Osteocyte (in vitro differentiated cells): ENCODE measurements around the gene PACS2. TPM values are rescaled to one million over a fixed set of nuclear protein-coding genes. Genes with fewer than 3 reads are reported as not detected.

Experiments
- DNase-seq: peaks from one replicate; pipeline ENCODE4 v3.0.0; 2021; ENCODE audit warnings: mixed read lengths; ENCODE audit not compliant: unreplicated experiment; ENCODE audit errors: extremely low spot score
- H3K27ac Mint-ChIP-seq: one replicate; pipeline ENCODE4 v1.8.0; 2021; ENCODE audit warnings: mild to moderate bottlenecking, mixed read lengths; ENCODE audit not compliant: unreplicated experiment
- H3K27me3 Mint-ChIP-seq: one replicate; pipeline ENCODE4 v1.8.0; 2021; ENCODE audit warnings: mixed read lengths; ENCODE audit not compliant: unreplicated experiment
- H3K36me3 Mint-ChIP-seq: one replicate; pipeline ENCODE4 v1.8.0; 2021; ENCODE audit warnings: mixed read lengths; ENCODE audit not compliant: unreplicated experiment
- H3K4me1 Mint-ChIP-seq: one replicate; pipeline ENCODE4 v1.8.0; 2021; ENCODE audit warnings: mixed read lengths; ENCODE audit not compliant: unreplicated experiment
- H3K4me3 Mint-ChIP-seq: one replicate; pipeline ENCODE4 v1.8.0; 2021; ENCODE audit warnings: mild to moderate bottlenecking, moderate library complexity, mixed read lengths; ENCODE audit not compliant: unreplicated experiment
- H3K9me3 Mint-ChIP-seq: one replicate; pipeline ENCODE4 v1.8.0; 2021; ENCODE audit warnings: mixed read lengths; ENCODE audit not compliant: unreplicated experiment
- total RNA-seq: library from RNA; stranded (reverse); gene quantifications from 2 replicates; pipeline ENCODE4 v1.2.1, GENCODE V29; 2021
- TF ChIP-seq, protein P1 (sequence below): fragments of 200-600 bp; sonication (generic); IDR thresholded peaks from 2 replicates; pipeline ENCODE4 v1.5.0; 2021; ENCODE audit warnings: antibody characterized with exemption, mild to moderate bottlenecking, moderate library complexity

Gene PACS2
- total RNA-seq, 1 donor from 2014 or later = 115 TPM

DNA sequence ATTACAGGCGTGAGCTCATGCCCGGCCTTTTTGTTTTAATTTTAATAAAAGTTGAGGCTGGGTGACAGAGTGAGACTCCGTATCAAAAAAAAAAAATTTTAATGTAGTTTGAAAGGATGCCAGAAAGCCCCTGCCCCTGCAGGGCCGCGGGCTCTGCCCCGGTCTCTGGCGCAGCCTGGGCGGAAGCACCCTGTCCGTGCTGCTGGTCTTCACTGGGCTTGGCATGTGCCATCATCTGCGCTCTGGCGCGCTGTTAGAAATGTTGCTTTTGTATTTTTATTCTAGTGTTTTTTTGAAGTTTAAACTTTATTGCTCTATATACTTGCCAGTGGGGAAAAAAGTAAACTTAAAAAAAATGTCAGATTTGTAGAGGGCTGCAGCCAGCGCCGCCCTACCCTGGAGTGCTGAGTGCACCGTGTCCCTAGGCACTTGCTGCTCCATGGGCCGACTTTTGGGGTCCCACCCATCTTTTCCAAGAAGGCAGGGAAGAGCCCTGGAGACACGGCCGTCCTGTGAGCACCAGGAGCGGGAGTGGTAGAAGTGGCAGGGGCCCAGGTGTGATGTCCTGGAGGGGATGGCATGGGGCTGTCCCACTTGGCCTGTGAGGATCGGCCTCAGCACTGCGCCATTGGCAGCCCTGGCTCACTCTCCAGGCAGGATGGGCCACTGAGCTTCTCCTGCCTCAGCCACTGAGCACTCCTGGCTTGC is 109.1 kb downstream of the PACS2 start:
- Mint-ChIP-seq H3K4me1 (peaks cover 29% of the 10 kb centered on the region), H3K4me3 (no peak overlapping the region), H3K9me3 (no peaks in the 10 kb centered on the region), H3K36me3 (peaks cover 13% of the 10 kb centered on the region), H3K27ac (no peak overlapping the region), H3K27me3 (no peaks in the 10 kb centered on the region)
- TF ChIP-seq, protein P1, sequence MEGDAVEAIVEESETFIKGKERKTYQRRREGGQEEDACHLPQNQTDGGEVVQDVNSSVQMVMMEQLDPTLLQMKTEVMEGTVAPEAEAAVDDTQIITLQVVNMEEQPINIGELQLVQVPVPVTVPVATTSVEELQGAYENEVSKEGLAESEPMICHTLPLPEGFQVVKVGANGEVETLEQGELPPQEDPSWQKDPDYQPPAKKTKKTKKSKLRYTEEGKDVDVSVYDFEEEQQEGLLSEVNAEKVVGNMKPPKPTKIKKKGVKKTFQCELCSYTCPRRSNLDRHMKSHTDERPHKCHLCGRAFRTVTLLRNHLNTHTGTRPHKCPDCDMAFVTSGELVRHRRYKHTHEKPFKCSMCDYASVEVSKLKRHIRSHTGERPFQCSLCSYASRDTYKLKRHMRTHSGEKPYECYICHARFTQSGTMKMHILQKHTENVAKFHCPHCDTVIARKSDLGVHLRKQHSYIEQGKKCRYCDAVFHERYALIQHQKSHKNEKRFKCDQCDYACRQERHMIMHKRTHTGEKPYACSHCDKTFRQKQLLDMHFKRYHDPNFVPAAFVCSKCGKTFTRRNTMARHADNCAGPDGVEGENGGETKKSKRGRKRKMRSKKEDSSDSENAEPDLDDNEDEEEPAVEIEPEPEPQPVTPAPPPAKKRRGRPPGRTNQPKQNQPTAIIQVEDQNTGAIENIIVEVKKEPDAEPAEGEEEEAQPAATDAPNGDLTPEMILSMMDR = no peak
- no peak for DNase-seq

DNA sequence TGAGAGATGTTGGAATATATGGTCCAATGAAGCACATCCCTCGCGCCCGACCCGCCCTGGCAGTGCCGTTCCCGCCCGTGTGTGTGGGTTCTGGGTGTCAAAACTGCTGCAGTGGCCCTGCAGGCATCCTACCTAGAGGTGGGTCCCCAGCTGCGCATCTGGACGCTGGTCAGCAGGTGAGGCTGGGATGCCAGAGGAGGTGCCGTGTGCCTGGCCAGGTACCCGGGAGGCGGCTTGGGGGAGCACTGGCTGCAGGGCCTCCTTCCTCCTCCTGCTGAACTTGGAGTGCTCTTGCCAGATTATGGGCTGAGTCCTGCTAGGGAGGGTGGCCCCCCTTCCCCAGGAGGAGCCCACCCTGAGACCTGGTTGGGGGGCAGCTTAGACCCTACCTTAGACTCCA is 110.3 kb downstream of the PACS2 start:
- H3K4me3 Mint-ChIP-seq = no peak overlapping the region

DNA sequence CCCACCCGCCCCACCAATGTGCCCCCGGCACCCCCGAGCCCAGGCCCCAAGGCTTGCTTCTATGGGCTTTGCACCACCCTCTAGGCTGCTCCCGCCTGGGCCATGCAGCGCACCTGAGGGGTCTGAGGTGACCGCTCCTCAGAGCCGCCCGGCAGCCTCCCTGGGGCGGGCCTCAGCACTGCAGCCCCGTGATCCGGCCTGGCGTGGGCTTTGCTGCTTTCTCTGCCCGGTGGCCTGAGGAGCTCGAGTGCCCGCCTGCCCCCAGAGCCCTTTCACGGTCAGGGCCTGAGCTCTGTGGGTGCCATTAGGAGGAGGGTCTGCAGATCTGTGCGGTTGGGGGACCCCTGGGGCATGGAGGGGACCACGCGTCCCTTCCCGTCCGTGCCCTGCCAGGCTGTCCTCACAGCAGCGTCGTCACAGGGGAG is 111.3 kb downstream of the PACS2 start:
- Mint-ChIP-seq H3K36me3 (peaks cover 20% of the 10 kb centered on the region), H3K27me3 (no peaks in the 10 kb centered on the region), H3K4me3 (no peak overlapping the region), H3K9me3 (no peaks in the 10 kb centered on the region), H3K27ac (no peak overlapping the region), H3K4me1 (peaks cover 30% of the 10 kb centered on the region)
- DNase-seq = no peak
- TF ChIP-seq, protein P1 = no peak

More for the DNA sequence above, 110.3 kb downstream of the PACS2 start:
- no peaks in the 10 kb centered on the region for H3K27me3 Mint-ChIP-seq
- no peaks in the 10 kb centered on the region for H3K9me3 Mint-ChIP-seq
- DNase-seq = no peak
- peaks cover 13% of the 10 kb centered on the region for H3K36me3 Mint-ChIP-seq
- peaks cover 22% of the 10 kb centered on the region for H3K4me1 Mint-ChIP-seq
- TF ChIP-seq, protein P1 = no peak
- H3K27ac Mint-ChIP-seq = no peak overlapping the region

DNA sequence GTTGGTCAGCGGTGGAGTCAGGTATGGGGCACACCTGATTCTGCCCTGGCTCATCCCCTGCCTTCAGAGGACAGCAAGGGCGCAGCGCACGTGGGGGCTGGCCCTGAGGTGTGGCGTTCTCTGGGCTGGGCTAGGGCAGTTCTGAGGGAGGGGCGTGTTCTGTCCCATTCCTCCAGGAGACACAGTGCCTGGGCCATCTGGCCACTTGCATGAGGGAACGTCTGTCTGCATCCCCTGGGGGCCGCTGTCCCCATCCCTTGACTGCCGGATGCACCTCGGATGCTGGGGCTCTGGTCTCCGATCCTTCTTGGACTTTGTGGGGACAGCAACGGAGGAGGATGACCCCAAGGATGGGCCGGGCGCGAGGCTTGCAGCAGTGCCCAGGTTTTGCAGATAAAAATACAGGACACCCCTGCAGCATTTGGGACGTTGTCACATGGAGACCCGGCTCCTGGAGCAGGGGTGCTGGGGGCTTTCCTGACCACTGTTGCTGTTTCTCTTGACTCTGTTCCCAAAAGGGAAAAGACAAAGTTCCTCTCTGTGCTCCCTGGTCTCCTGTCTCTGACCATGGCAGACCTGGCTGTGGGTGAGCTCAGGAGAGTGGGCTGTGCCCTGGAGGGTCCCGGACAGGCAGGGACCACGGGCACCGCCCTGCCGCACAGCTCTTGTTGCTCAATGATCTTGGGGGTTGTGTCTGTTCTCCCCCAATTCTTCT is 112.0 kb downstream of the PACS2 start:
- Mint-ChIP-seq H3K9me3 (no peaks in the 10 kb centered on the region), H3K36me3 (peaks cover 24% of the 10 kb centered on the region), H3K4me1 (peaks cover 26% of the 10 kb centered on the region), H3K27ac (no peak overlapping the region), H3K27me3 (no peaks in the 10 kb centered on the region), H3K4me3 (no peak overlapping the region)
- TF ChIP-seq, protein P1 = no peak
- DNase-seq = no peak

DNA sequence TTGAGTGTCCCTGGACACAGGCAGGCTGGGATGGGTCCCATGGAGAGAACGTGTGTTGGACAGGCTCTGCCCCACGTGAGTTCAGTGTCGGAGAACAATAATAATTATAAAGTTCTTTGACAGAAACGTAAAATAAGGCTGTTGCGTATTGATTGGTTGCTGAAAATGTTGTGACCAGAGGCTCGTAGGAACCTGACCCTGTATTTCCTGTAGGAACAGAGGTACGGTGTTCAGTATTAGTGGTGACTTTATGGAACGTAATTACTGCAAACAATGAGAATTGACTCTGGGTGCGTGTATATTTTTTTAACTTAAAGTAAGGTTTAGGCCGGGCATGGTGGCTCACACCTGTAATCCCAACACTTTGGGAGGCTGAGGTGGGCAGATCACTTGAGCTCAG is 112.9 kb downstream of the PACS2 start:
- peaks cover 19% of the 10 kb centered on the region for H3K4me1 Mint-ChIP-seq
- no peak for DNase-seq
- no peaks in the 10 kb centered on the region for H3K27me3 Mint-ChIP-seq
- peaks cover 24% of the 10 kb centered on the region for H3K36me3 Mint-ChIP-seq
- no peaks in the 10 kb centered on the region for H3K9me3 Mint-ChIP-seq
- H3K27ac Mint-ChIP-seq = peak overlapping the region; percentile 41
- TF ChIP-seq, protein P1 = no peak
- no peak overlapping the region for H3K4me3 Mint-ChIP-seq
